HG03060 (cell line): ENCODE measurements around the gene LITAF.

Experiments
- ATAC-seq: cut with Tn5 transposase; IDR thresholded peaks from one replicate; pipeline ENCODE4 v1.9.1; 2021; ENCODE audit warnings: low read depth, moderate number of reproducible peaks; ENCODE audit not compliant: unreplicated experiment

The LITAF gene

DNA sequence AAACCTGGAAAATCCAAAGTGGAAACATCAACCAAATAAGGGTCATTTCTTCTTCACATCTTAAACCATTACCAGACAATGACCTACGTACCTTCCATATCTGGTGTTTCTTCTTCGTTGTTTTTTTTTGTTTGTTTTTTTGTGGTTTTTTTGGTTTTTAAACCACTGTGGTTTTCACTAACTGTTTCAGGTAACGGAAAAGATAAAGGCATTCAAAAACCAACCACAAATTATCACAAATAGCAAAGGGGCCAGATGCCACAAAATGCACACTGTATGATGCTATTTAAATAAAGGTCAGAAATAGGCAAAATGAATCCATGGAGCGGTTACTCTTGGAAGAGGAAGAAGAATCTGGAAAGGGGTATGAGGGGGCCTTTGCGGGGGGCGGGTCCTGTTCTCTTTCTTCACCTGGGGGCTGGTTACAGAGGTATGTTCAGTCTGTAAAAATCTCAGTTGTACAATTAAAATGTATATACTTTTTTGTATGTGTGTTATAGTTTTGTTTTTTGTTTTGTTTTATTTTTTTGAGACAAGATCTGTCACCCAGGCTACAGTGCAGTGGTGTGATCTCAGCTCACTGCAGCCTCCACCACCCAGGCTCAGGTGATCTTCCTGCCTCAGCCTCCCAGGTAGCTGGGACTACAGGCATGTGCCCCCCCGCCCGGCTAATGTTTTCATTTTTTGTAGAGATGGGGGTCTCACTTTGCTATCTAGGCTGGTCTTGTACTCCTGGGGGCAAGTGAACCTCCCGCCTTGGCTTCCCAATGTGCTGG lies 29.6 kb downstream of the LITAF start:
- no peak for ATAC-seq

DNA sequence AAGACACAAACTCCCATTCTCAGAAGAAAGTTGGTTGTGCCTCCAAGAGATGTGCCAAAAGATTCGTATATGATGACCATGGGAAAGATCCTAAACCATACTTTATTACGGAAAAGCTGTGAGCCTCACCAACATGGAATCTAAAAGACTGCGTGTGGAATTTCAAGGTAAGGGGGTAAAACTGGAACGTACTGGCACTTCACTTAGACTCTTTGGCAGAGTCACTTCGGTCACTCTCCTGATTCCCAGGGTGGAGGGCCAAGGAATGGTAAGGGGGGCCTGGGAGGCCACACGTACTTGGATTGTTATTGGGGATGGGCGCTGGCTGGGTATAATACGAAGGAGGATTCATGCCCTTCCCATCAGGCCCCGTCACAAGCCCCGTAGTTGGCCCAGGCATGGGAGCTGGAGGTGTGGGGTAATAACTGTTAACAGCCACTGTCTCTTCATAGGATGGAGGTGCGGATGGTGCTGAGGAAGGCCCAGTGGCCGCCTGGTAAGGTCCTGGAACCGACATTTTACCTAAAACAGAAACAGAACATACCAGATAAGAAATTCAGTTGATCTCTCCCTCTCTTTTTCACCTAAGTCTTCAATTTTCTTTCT lies 30.4 kb downstream of the LITAF start:
- ATAC-seq: no peak

DNA sequence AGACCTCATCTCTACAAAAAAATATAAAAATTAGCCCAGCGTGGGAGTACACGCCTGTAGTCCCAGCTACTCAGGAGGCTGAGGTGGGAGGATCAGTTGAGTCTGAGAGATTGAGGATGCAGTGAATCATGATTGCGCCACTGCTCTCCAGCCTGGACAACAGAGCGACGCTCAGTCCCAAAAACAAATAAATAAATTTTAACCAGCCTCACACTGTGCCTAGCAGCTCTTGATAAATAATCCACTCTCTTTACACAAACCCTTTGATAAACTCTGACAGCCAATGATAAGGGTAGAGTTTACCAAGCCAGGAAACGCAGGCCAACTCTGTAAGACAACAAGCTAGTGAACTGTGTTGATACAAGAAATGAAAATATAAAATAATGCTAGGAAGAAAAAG lies 32.7 kb downstream of the LITAF start:
- ATAC-seq: no peak

DNA sequence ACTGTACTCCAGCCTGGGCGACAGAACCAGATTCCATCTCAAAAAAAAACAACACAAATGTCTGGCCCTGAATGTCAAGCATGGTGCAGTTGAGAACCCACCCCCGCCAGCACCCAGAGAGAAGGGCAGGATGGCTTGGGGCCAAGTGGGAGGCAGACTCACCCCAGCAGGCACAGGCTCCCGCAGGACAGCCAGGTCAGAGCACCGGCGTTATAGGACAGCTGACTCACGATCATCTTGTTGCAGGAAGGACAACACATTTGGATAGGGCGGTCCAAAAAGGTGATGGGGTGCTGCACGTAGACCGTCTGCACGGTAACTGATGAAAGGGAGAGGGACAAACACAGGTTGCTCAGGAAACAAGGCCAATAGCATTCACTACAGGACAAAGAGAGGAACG lies 33.3 kb downstream of the LITAF start:
- no peak for ATAC-seq

DNA sequence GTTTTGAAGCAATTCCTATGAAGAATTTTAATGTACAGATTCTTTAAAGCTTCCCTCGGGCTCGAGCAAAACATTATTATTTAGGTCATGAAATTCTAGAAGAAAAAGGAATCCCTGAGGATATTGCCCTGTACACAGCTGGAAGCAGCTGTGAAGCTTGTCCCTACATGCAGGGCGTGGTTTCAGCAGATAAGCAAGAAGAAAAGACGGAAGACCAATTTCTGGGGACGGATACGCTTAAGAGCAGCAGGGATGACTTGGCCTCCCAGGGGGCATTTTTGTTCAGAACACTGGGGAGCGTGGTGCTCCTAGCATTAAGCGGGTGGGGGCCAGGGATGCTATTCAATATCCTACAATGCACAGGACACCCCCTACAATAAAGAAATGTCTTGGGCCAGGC lies 34.3 kb downstream of the LITAF start:
- no peak for ATAC-seq

DNA sequence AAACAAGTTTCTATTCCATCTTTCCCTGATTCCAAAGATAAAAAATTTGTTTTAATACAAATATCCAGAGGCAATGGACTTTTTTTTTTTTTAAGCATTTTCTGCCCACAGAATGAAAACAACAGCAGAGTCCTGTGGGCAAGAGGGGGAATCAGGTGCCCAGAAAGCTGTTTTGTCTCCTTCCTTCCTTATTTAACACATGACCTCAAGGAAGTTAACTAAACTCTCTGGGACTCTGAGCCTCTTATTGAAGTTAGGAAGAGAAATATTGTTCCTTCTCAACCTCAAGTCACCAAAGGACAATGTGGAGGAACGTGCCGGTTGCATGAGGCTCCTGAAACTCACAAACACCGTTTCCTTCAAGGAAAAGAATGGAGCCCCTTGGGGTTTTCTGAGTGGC lies 34.9 kb downstream of the LITAF start:
- no peak for ATAC-seq

DNA sequence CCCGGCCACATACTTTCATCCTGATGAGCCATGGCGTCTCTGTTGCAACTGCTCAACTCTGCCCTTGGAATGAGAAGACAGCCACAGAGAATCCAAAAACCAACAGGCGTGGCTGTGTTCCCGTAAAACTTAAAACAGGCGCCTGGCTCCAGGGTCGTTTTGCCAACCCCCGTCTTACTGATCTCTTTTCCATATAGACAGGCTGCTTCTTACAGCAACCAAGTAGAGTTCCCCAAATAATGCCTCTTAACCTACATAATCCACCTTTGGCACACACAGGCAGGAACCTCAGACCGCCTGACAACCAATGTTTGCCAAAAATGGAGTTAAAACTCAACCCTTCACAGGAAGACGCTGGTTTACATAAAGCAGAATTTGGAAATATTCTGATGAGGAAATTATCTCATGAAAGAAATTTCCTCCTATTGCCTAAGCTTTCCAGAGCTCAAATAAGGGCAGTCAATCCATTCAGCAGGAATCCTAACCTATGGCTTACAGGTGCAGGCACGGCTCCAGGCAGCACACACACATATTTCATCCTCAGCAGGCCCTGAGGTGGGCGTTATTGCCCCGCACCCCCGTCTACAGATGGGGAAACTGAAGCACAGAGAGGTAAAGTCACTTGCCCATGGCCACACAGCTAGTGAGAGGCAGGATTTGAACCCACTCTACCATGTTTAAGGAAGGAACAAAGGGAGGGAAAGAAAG lies 35.8 kb downstream of the LITAF start:
- ATAC-seq: no peak

DNA sequence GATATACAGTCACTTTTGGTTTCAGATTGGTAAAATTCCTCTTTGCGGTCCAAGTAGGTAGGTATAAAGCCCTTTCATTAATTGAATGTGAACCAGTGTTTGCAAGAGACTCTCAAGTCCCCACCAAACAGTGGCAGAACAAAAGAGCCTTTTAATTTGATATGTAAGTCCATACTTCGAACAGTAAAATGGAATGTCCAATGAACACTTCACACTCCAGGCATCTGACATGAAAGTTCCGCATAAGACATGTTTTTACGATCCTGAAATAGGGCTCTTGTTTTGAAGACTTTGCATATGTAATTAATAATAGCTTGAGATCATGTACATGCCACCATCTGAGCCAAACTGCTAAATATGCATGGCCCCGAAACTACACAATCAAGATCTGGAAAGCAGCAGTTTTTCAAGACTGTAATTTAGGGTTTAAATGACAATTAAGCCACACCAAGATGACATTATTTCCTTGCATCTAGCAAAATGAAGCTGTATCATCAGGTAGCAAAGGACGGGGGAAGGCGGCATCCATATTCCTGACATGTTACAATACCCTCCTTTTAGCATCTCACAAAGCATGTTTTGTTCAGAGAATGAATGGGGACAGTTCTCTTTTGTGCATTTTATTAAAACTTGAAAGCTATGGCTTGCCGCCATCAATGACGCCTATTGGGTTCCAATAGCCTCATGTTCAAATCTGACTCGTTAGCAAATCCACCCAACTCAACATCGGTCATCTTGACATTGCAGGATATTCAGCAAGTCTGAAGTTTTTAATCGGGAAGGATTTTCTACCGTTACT lies 39.4 kb downstream of the LITAF start:
- no peak for ATAC-seq

DNA sequence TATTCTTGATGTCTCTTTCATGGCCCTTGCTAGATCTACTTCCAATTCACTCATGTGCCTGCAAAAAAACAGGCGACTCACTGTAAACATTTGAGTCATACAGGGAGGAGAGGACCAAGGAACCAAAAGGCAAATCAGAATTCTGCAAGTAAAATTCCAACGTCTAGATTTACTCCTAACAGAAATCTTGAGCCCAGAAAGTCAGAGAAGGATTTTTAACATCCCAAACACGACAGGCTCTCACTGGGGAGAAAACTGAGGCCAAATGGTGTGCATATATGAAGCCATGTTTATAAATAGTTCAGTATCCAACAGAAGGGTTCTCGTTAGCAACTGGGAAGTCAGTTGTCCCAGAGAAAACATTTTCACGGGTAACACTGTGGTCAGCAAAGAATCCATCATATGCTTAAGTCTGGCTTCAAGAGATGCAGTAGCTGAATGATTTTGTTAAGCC lies 40.1 kb downstream of the LITAF start:
- ATAC-seq: no peak

DNA sequence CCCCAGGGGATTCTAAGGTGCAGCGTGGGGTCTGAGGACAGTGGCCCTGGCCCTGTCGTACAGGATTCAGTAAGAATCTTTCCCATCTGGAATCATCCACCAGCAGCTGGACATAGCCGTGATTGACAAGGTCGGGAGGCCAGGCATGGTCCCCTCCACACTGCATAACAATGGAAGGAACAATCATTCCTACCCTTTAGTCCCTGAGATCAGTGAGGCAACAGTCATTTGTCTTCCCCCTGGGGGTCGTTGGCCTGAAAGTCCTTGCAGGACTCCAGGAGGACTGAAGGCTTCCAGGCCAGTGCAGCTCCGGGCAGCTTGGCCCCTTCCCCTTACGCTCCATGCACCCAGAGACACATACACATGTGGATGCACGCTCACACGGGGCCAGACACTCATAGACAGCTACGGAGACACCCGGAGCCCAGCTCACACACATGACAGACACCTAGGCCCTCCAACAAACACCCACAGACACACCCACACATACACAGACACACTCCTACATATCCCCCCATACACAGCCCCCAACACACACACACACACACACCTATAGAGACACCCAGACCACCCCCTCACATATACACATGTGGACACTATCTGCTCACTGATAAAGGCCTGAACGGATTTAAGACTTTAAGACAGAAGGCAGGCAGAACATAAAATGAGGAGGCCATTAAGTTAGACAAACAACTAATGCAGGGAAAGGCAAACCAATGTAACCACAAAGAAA lies 42.9 kb downstream of the LITAF start:
- ATAC-seq: no peak

DNA sequence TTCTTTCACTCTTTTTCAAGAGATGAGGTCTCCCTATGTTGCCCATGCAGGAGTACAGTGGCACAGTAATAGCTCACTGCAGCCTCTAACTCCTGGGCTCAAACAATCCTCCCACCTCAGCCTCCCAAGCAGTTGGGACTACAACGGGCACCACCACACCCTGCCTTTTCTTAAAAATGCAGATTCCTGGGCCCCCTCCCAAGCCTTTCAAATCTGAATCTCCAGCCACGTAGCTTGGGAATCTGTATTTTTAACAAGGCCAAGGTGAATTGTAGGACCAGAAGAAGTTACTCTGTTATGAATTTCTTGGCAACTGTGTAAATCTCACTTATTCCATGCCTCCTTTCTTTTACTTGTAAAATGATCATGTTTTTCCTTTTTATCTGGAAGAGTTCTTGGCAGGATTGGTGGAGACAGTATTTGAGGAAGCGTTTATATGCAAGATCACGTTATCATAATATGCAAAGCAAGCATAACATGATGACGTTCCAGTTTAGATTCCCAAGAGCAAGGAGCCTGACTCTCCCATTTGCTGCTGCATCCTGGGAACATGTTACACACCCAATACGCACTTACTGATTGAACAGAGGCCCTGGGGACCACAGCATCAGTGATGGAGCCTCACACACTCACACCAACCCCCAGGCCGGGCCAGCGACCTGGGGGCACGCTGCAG lies 44.5 kb downstream of the LITAF start:
- no peak for ATAC-seq

DNA sequence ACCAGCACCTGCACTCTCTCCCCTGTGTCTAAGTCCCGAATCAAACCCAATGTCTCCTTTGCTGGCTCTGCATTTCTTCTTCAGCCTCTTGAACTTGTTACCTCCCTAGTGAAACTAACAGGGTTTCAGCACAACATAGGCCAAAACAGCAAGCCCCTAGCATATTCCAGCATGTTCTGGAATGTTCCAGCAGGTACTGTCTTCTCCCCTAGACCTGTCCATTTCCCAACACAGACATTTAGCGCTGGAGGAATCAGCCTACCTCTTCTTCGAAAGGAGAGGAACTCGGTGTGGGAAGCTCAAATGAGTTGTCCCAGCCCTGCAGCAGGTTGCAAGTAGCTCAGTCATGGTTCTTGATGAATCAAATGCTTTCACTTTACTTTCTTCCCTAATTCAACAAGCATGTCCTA lies 47.1 kb downstream of the LITAF start:
- no peak for ATAC-seq

DNA sequence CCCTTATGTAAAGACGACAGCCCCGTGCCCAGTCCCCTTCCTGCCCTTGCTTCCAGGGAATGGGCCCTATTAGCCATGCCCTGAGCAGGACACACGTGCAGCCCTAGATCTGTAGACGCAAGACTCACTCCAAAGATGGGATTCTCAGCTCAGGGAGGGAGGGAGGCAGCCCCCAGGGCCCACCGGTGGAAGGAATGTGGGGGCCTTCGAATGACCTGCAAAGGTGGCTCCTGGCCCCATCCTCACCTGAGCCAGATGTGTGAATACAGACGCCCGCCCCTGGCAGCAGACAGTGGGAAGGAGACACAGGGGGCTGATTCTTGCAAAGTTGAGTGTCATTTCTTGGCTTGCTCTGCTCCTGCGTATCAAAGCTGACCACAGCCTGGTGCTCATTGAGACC lies 47.8 kb downstream of the LITAF start:
- ATAC-seq: no peak

DNA sequence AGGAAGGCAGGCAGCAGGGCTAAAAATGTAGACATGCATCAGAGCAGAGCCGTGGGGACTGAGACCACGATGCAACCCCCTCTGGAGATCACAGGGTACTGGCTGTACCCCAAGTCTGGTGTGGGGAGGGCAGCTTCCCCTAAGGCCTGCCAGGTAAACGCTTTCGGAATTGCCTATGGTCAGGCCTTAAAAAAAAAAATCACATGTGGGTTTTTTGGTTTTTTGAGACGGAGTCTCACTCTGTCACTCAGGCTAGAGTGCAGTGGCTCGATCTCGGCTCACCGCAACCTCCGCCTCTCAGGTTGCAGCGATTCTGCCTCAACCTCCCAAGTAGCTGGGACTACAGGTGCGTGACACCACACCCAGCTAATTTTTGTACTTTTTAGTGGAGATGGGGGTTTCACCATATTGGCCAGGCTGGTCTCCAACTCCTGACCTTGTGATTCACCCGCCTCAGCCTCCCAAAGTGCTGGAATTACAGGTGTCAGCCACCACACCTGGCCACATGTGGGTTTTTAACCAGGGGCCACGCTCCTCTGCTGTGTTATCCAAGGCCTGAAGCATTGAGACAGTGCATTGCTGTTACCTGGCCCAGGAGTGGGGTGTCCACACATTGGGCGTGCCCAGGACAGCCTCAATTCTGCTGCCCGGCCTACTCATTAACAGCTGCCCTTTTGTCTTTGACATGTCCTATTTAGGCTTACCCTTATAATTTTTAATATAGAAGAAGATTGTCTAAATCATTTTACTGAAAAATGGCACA lies 50.4 kb downstream of the LITAF start:
- ATAC-seq: no peak

DNA sequence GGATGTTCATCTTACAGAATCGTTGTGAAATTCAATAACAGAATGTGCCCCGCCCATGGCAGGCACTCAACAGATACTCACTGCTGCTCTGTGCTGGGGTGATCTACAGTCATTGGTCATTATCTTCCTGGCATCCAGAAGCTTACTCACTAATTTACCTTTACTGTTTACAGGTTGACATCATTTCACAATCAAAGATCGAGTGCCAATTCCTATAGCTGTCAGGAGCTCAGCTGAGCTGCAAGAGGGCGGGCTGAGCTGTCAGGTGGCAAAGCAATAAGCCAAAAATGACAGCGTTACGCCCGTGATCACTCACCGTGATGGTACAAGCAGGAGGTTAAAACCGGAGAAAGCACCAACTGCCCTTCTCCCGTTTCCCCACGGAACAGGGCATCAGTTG lies 51.2 kb downstream of the LITAF start:
- no peak for ATAC-seq

DNA sequence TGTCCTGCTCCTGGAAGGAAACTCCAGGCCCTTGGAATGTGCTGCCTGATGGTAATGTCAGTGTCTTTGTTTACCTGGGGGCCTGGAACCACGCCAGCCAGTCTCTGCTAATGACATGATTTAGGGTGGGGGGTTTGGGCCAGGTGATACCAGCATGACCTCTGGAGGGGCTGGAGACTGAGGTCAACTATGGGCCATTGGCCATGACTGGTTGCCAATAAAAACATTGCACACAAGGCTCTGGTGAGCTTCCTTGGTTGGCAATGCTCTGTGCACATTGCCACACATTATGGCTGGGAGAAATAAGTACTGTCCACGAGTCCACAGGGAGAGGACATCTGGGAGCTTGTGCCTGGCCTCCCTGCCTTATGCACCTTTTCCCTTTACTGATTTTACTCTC lies 52.5 kb downstream of the LITAF start:
- no peak for ATAC-seq

DNA sequence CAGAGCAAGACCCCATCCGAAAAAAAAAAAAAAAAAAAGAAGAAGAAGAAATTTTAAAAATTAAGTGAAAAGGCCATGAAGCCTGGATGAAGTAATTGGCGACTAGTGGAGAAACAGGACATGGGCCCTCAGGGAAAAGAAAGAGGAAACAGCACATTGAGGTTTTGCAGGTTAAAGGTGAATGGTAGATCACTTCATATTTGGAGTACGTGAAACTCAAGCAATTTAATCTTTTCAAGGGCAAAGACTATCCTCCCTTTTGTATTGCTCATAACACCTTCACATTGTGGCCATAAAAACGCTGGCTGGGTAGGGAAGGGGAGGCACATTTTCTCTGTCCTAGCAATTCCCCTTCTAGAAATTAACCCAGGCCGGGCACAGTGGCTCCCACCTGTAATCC lies 53.1 kb downstream of the LITAF start:
- ATAC-seq: no peak

DNA sequence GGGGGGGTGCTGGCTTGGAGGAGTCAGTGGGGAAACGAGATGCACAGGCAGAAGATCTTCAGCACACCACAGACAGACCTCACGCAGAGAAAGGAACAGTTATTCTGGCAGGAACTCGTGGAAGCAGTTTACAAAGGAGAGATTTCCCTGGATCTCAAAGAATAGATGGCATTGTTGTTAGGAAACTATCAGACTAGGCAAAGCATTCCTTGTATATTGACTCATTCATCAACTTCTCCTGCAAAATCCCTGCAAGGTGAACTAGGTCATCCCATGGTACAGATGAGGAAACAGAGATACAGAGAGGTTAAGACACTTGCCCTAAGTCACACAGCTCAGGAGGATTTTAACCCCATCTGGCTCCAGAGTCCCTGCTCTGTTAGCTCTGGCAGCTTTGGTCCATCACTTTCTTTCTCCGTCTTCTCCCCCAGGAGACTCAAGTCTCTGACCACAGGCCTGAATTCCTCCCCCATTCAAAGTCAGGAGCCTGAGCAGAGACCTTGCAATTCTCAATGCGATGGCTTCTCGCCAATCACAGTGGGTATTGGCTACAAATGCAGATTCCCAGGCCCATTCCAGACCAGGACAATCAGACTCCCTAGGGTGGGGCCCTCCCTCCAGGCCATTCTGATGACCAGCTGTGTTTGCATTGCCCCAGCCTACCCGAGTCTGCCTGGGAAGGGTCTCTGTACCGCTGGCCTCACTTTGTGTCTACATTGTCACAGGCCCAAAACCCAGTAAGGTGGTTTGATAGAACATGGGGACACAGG lies 56.4 kb downstream of the LITAF start:
- no peak for ATAC-seq
